HepG2 (cell line): ENCODE measurements around the gene DCUN1D3. TPM values are rescaled to one million over a fixed set of nuclear protein-coding genes. Genes with fewer than 3 reads are reported as not detected.

Experiments used
- FOXJ3 ChIP-seq: sonication (generic); formaldehyde crosslinking; IDR thresholded peaks from 2 replicates; pipeline ENCODE4 v1.4.0; 2020; ENCODE audit warnings: missing genetic modification reagents, mild to moderate bottlenecking, borderline replicate concordance
- KMT2B ChIP-seq: IDR thresholded peaks from 2 replicates; pipeline ENCODE4 v1.6.1; 2016; ENCODE audit warnings: missing genetic modification reagents, missing compliant biosample characterization
- MEIS1 ChIP-seq: sonication (generic); formaldehyde crosslinking; IDR thresholded peaks from 2 replicates; pipeline ENCODE4 v1.9.0; 2021; ENCODE audit warnings: mild to moderate bottlenecking, missing genetic modification reagents, moderate library complexity, borderline replicate concordance
- SMAD9 ChIP-seq: sonication (generic); formaldehyde crosslinking; IDR thresholded peaks from 2 replicates; pipeline ENCODE4 v1.5.1; 2020; ENCODE audit warnings: mild to moderate bottlenecking, missing genetic modification reagents
- TMF1 ChIP-seq: sonication (generic); formaldehyde crosslinking; IDR thresholded peaks from 2 replicates; pipeline ENCODE4 v1.8.1; 2022; ENCODE audit warnings: low read depth, missing genetic modification reagents
- YEATS2 ChIP-seq: sonication (generic); formaldehyde crosslinking; IDR thresholded peaks from 2 replicates; pipeline ENCODE4 v1.4.0; 2020; ENCODE audit warnings: missing genetic modification reagents, borderline replicate concordance
- ZNF205 ChIP-seq: IDR thresholded peaks from 2 replicates; pipeline ENCODE4 v1.6.1; 2018; ENCODE audit warnings: missing biosample characterization, missing genetic modification reagents
- ZNF33B ChIP-seq: sonication (generic); formaldehyde crosslinking; IDR thresholded peaks from 2 replicates; pipeline ENCODE4 v1.5.1; 2020; ENCODE audit warnings: mild to moderate bottlenecking, missing genetic modification reagents
- ZNF383 ChIP-seq: sonication (generic); formaldehyde crosslinking; IDR thresholded peaks from 2 replicates; pipeline ENCODE4 v1.4.0; 2020; ENCODE audit warnings: missing genetic modification reagents, mild to moderate bottlenecking, borderline replicate concordance
- polyA plus RNA-seq, 8 experiments: library from polyadenylated mRNA; depleted of rRNA in 3 of 8; stranded (reverse) in 7 of 8; unstranded in 1 of 8; fragments of >200 nt; fragmentation: Illumina TruSeq in 4 of 8; extraction: Trizol in 4 of 8; gene quantifications; 2 replicates each; pipeline versions ENCODE4 v1.2.1 to v1.2.3, GENCODE V29; 2011 to 2016; ENCODE audit warnings: low read depth in 4 of 8, missing spikeins in 1 of 8, mixed read lengths in 1 of 8; ENCODE audit not compliant: insufficient read depth in 1 of 8
- total RNA-seq, 5 experiments: library from RNA; depleted of rRNA; stranded (reverse); fragments of >200 nt; fragmentation: Illumina TruSeq; extraction: Trizol; gene quantifications; 2 replicates each; pipeline ENCODE4 v1.2.3, GENCODE V29; 2016; ENCODE audit warnings: low read depth in 1 of 5
- TF ChIP-seq, protein P1 (sequence below): sonication (generic); IDR thresholded peaks from 2 replicates; pipeline ENCODE4 v1.6.1; 2016; ENCODE audit warnings: low read depth, borderline replicate concordance
- TF ChIP-seq, protein P2 (sequence below): sonication (generic); formaldehyde crosslinking; IDR thresholded peaks from 2 replicates; pipeline ENCODE4 v1.5.1; 2020; ENCODE audit warnings: mild to moderate bottlenecking, missing genetic modification reagents, moderate library complexity
- TF ChIP-seq, protein P3 (sequence below): sonication (generic); formaldehyde crosslinking; IDR thresholded peaks from 2 replicates; pipeline ENCODE4 v1.5.0; 2020; ENCODE audit warnings: mild to moderate bottlenecking, missing genetic modification reagents
- TF ChIP-seq, protein P4 (sequence below): sonication (generic); formaldehyde crosslinking; IDR thresholded peaks from 2 replicates; pipeline ENCODE4 v1.8.1; 2023; ENCODE audit warnings: mild to moderate bottlenecking, missing genetic modification reagents, borderline replicate concordance

DCUN1D3 gene
- total and polyA plus RNA-seq, 2 of the 13 experiments (the other 11 are each of a cell fraction or from before 2014, with no cell fraction given) = 5.0 to 19.3 TPM

DNA sequence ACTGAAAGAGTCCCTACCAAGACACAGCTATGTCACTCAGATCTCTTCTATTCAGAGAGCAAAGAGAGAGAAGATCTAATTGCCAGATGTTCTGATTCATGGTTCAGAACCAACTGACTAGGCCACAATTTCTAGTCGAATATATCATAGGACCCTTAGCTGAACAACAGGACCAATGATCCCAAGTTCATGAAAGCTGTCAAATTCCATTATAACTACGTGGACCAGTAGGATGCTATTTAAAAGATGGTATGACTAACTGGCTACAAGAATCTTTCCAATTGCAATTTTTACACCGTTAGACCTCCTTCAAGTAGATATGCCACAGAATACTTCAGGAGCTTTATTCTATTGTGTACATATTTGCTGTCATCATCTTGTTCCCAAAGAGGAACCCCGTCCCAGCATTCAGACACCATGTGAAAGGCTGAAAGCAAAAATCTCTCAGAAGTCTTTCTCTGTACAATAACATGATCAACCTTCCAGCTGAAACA lies 26.0 kb downstream of the DCUN1D3 start (continued):
- TF ChIP-seq MEIS1 (CRISPR knock-in tag) (no peak), ZNF33B (CRISPR knock-in tag) (no peak), TMF1 (CRISPR knock-in tag) (no peak), FOXJ3 (no peak), ZNF205 (CRISPR knock-in tag) (no peak), ZNF383 (CRISPR knock-in tag) (0 out of 2 replicates have a peak, but pooled peaks have one; percentile 70), SMAD9 (no peak), KMT2B (CRISPR knock-in tag) (no peak), YEATS2 (CRISPR knock-in tag) (no peak)
- TF ChIP-seq, protein P1, sequence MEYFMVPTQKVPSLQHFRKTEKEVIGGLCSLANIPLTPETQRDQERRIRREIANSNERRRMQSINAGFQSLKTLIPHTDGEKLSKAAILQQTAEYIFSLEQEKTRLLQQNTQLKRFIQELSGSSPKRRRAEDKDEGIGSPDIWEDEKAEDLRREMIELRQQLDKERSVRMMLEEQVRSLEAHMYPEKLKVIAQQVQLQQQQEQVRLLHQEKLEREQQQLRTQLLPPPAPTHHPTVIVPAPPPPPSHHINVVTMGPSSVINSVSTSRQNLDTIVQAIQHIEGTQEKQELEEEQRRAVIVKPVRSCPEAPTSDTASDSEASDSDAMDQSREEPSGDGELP = no peak
- TF ChIP-seq, protein P2, sequence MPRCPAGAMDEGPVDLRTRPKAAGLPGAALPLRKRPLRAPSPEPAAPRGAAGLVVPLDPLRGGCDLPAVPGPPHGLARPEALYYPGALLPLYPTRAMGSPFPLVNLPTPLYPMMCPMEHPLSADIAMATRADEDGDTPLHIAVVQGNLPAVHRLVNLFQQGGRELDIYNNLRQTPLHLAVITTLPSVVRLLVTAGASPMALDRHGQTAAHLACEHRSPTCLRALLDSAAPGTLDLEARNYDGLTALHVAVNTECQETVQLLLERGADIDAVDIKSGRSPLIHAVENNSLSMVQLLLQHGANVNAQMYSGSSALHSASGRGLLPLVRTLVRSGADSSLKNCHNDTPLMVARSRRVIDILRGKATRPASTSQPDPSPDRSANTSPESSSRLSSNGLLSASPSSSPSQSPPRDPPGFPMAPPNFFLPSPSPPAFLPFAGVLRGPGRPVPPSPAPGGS (CRISPR knock-in tag) = no peak
- TF ChIP-seq, protein P3, sequence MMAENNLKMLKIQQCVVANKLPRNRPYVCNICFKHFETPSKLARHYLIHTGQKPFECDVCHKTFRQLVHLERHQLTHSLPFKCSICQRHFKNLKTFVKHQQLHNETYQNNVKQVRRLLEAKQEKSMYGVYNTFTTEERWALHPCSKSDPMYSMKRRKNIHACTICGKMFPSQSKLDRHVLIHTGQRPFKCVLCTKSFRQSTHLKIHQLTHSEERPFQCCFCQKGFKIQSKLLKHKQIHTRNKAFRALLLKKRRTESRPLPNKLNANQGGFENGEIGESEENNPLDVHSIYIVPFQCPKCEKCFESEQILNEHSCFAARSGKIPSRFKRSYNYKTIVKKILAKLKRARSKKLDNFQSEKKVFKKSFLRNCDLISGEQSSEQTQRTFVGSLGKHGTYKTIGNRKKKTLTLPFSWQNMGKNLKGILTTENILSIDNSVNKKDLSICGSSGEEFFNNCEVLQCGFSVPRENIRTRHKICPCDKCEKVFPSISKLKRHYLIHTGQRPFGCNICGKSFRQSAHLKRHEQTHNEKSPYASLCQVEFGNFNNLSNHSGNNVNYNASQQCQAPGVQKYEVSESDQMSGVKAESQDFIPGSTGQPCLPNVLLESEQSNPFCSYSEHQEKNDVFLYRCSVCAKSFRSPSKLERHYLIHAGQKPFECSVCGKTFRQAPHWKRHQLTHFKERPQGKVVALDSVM = no peak
- TF ChIP-seq, protein P4, sequence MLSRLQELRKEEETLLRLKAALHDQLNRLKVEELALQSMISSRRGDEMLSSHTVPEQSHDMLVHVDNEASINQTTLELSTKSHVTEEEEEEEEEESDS (CRISPR knock-in tag) = no peak
